Tibial nerve (tissue), 4 donors: ENCODE measurements around the gene SLC44A5. TPM values are rescaled to one million over a fixed set of nuclear protein-coding genes. Genes with fewer than 3 reads are reported as not detected.

ENCODE experiments used
- DNase-seq, 2 donors: peaks; one replicate each; pipeline ENCODE4 v3.0.0-alpha.2; 2019; ENCODE audit warnings: low spot score in 2 of 2
- H3K27ac ChIP-seq, 4 donors: fragments of 200-600 bp; sonication (generic) in 3 of 4; one replicate each; pipeline ENCODE4 v1.5.1; 2017 to 2019; ENCODE audit warnings: mild to moderate bottlenecking in 1 of 4
- H3K27me3 ChIP-seq, 2 donors: fragments of 200-600 bp; sonication (generic) in 1 of 2; one replicate each; pipeline versions ENCODE4 v1.5.1 to v1.6.0; 2017 to 2019
- H3K36me3 ChIP-seq, 3 donors: fragments of 200-600 bp; sonication (generic); one replicate each; pipeline ENCODE4 v1.5.1; 2018 to 2019
- H3K4me1 ChIP-seq, 4 donors: fragments of 200-600 bp; sonication (generic) in 3 of 4; one replicate each; pipeline ENCODE4 v1.5.1; 2017 to 2019
- H3K4me3 ChIP-seq, 4 donors: fragments of 200-600 bp; sonication (generic) in 3 of 4; one replicate each; pipeline ENCODE4 v1.5.1; 2017 to 2019; ENCODE audit warnings: mild to moderate bottlenecking in 1 of 4, moderate library complexity in 1 of 4
- H3K9me3 ChIP-seq, 4 donors: fragments of 200-600 bp; sonication (generic) in 3 of 4; one replicate each; pipeline ENCODE4 v1.5.1; 2017 to 2019
- CTCF ChIP-seq, 5 experiments: fragments of 200-600 bp in 3 of 5; fragments of 450-650 bp in 2 of 5; sonication (generic) in 3 of 5; IDR thresholded peaks; one replicate each; pipeline ENCODE4 v1.5.1; 2016 to 2019; ENCODE audit warnings: antibody characterized with exemption in 5 of 5, mild to moderate bottlenecking in 3 of 5, moderate library complexity in 2 of 5
- EP300 ChIP-seq, 2 donors: sonication (generic); formaldehyde crosslinking; IDR thresholded peaks; one replicate each; pipeline ENCODE4 v1.6.1; 2017; ENCODE audit warnings: antibody characterized with exemption in 2 of 2, mild to moderate bottlenecking in 1 of 2
- POLR2A ChIP-seq, 2 donors: fragments of 450-650 bp; IDR thresholded peaks; one replicate each; pipeline ENCODE4 v1.6.1; 2017; ENCODE audit warnings: antibody characterized with exemption in 2 of 2, mild to moderate bottlenecking in 2 of 2, moderate library complexity in 2 of 2
- WGBS, 2 donors: methylation state at CpG; one replicate each; pipeline ENCODE4 v1.1.5; 2018; 5-methylcytosine and 5-hydroxymethylcytosine counted together
- total RNA-seq, 4 donors: library from RNA; depleted of rRNA; stranded (reverse); fragments of >200 nt; gene quantifications; one replicate each; pipeline ENCODE4 v1.1.0, GENCODE V29; 2016

SLC44A5 gene
- total RNA-seq, 4 donors from 2014 or later, result 0.21 TPM; not detected in 3

- Histone ChIP-seq H3K27me3 (no peaks in the 10 kb centered on the region), H3K4me3 (no peak overlapping the region), H3K27ac (no peak overlapping the region), H3K9me3 (no peaks in the 10 kb centered on the region), H3K4me1 (no peaks in the 10 kb centered on the region), H3K36me3 (no peaks in the 10 kb centered on the region)
- TF ChIP-seq EP300 (IDR thresholded peaks at IDR 0.05), result no peak
- no peak for TF ChIP-seq CTCF (IDR thresholded peaks at IDR 0.05)
- no peak for TF ChIP-seq POLR2A (IDR thresholded peaks at IDR 0.05)
- no peak for DNase-seq
Measured at GRCh38 chr1:75245239-75245638, 365.7 kb downstream of the SLC44A5 start.

GRCh38 chr1:75243124-75243523, 367.8 kb downstream of the SLC44A5 start:
- TF ChIP-seq EP300 (IDR thresholded peaks at IDR 0.05) (no peak), POLR2A (IDR thresholded peaks at IDR 0.05) (no peak), CTCF (IDR thresholded peaks at IDR 0.05) (no peak)
- H3K4me3 ChIP-seq, result no peak overlapping the region
- H3K27ac ChIP-seq, result no peak overlapping the region
- no peaks in the 10 kb centered on the region for H3K4me1 ChIP-seq
- no peaks in the 10 kb centered on the region for H3K36me3 ChIP-seq
- no peak for DNase-seq
- WGBS, 2 donors, result 79 to 88% methylated on average over 1 of the region's 1 CpG
- no peaks in the 10 kb centered on the region for H3K27me3 ChIP-seq
- H3K9me3 ChIP-seq, result no peaks in the 10 kb centered on the region

GRCh38 chr1:75237316-75237715, 373.6 kb downstream of the SLC44A5 start:
- no peak for TF ChIP-seq CTCF (IDR thresholded peaks at IDR 0.05)
- no peak for TF ChIP-seq POLR2A (IDR thresholded peaks at IDR 0.05)
- no peak for TF ChIP-seq EP300 (IDR thresholded peaks at IDR 0.05)

GRCh38 chr1:75234562-75234961, 376.4 kb downstream of the SLC44A5 start:
- 59 to 63% methylated on average over 3 of the region's 3 CpGs for WGBS, 2 donors
- no peak overlapping the region for H3K27ac ChIP-seq
- TF ChIP-seq CTCF (IDR thresholded peaks at IDR 0.05) (no peak), EP300 (IDR thresholded peaks at IDR 0.05) (no peak), POLR2A (IDR thresholded peaks at IDR 0.05) (no peak)
- H3K4me1 ChIP-seq, result no peaks in the 10 kb centered on the region
- no peaks in the 10 kb centered on the region for H3K27me3 ChIP-seq
- H3K9me3 ChIP-seq, result no peaks in the 10 kb centered on the region
- H3K36me3 ChIP-seq, result no peaks in the 10 kb centered on the region
- H3K4me3 ChIP-seq, result no peak overlapping the region
- no peak for DNase-seq

More at GRCh38 chr1:75237316-75237715, 373.6 kb downstream of the SLC44A5 start:
- no peaks in the 10 kb centered on the region for H3K4me1 ChIP-seq
- no peak overlapping the region for H3K4me3 ChIP-seq
- H3K27ac ChIP-seq, result no peak overlapping the region
- H3K27me3 ChIP-seq, result no peaks in the 10 kb centered on the region
- H3K36me3 ChIP-seq, result no peaks in the 10 kb centered on the region
- no peaks in the 10 kb centered on the region for H3K9me3 ChIP-seq
- no peak for DNase-seq

- TF ChIP-seq CTCF (IDR thresholded peaks at IDR 0.05) (peak in 4 of 5 experiments; percentile 20 to 51 (median 29)), EP300 (IDR thresholded peaks at IDR 0.05) (no peak)
- Histone ChIP-seq H3K27me3 (no peaks in the 10 kb centered on the region), H3K4me1 (no peaks in the 10 kb centered on the region), H3K36me3 (no peaks in the 10 kb centered on the region), H3K9me3 (no peaks in the 10 kb centered on the region), H3K4me3 (no peak overlapping the region), H3K27ac (no peak overlapping the region)
- DNase-seq, result no peak
- 13 to 21% methylated on average over 11 of the region's 11 CpGs for WGBS, 2 donors
Measured at GRCh38 chr1:75233302-75233929, 377.5 kb downstream of the SLC44A5 start.
